Skeletal muscle tissue (tissue), 4 donors: ENCODE data around the gene SELENOT. TPM values are rescaled to one million over a fixed set of nuclear protein-coding genes. Genes with fewer than 3 reads are reported as not detected.
"Not testable (repeated sequence)": the region's sequence is repeated elsewhere in the genome, so short reads cannot be mapped to it uniquely, and the experiment has no call there.

Source experiments
- H3K27ac ChIP-seq: one replicate; pipeline ENCODE4 v1.7.0; 2013; ENCODE audit warnings: mild to moderate bottlenecking, low read depth, low read length, inconsistent platforms
- H3K27me3 ChIP-seq, 3 donors: one replicate each; pipeline ENCODE4 v1.7.0; 2013; ENCODE audit warnings: low read length in 3 of 3; ENCODE audit not compliant: control insufficient read depth in 3 of 3, insufficient read depth in 3 of 3
- H3K36me3 ChIP-seq, 3 donors: one replicate each; pipeline ENCODE4 v1.7.0; 2013; ENCODE audit warnings: low read length in 3 of 3; ENCODE audit not compliant: control insufficient read depth in 3 of 3, insufficient read depth in 3 of 3
- H3K4me1 ChIP-seq, 3 donors: one replicate each; pipeline ENCODE4 v1.7.0; 2013; ENCODE audit warnings: low read length in 3 of 3, mild to moderate bottlenecking in 3 of 3; ENCODE audit not compliant: control insufficient read depth in 3 of 3, insufficient read depth in 3 of 3
- H3K4me3 ChIP-seq, 3 donors: one replicate each; pipeline ENCODE4 v1.7.0; 2013; ENCODE audit warnings: low read length in 3 of 3
- H3K9ac ChIP-seq, 3 donors: one replicate each; pipeline ENCODE4 v1.7.0; 2013; ENCODE audit warnings: low read length in 3 of 3, mild to moderate bottlenecking in 3 of 3, moderate library complexity in 2 of 3, low read depth in 1 of 3
- H3K9me3 ChIP-seq, 3 donors: one replicate each; pipeline ENCODE4 v1.7.0; 2013; ENCODE audit warnings: low read length in 3 of 3; ENCODE audit not compliant: control insufficient read depth in 3 of 3
- total RNA-seq: library from RNA; depleted of rRNA; stranded (reverse); fragments of >200 nt; gene quantifications from one replicate; pipeline ENCODE4 v1.2.3, GENCODE V29; 2014
- donor health status: Osteomylitis.

SELENOT gene
- total RNA-seq, 1 donor from 2014 or later = 16.7 TPM

DNA sequence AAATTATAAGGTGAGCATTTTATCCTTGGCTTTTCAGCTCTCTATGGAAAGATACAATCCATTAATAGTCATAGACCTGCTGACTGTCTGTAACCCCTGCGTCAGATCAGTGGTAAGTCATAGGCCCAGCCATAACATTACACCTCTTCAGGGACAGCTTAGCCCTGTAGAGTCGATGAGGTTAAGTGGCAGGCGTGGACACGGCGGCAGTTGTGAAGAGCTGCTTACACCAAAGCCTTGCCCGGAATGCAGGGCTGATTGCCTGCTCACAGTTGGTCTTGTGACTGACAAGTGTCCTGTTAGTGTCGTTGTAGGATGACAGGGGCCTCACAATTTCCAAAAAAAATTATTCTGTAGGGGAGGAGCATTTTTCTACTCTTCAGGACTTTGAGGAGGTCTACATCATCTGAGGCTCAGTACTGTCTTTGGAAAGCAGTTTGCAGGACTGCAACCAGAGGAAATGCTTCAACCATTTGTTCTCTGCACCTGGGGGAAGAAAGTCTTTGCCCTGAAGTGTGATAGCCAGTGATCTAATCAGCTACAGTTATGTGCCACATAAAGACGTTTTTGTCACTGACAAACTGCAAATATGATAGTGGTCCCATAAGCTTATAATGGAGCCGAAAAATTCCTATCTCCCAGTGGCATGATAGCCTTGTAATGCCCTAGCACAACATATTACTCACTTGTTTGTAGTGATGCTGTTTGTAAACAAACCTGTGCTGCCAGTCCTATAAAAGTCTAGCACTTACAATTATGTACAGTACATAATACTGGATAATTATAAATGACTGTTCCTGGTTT is 14.9 kb upstream of the SELENOT start:
- peaks cover 0 to 5% (median 0%) of the 10 kb centered on the region in 3 donors for H3K4me1 ChIP-seq
- H3K9ac ChIP-seq = no peak overlapping the region
- no peaks in the 10 kb centered on the region for H3K27me3 ChIP-seq
- no peak overlapping the region for H3K27ac ChIP-seq
- no peak overlapping the region for H3K4me3 ChIP-seq
- peaks cover 5 to 22% (median 16%) of the 10 kb centered on the region in 3 donors for H3K36me3 ChIP-seq
- H3K9me3 ChIP-seq = no peaks in the 10 kb centered on the region

DNA sequence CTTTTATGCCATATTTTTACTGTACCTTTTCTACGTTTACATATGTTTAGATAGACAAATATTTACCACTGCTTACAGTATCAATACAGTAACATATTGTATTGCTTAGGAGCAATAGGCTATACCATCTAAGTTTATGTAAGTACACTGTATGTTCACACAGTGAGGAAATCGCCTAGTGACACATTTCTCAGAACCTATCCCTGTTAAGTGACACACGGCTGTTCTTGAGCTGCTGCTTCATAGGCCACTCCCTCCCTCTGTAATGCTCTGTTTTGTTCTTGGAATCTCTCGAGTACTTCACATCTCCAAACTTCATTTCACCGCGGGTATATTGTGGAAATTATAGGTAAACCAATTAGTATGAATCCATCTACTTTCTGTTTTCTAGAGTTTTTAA is 13.4 kb upstream of the SELENOT start:
- H3K9ac ChIP-seq = no peak overlapping the region
- no peak overlapping the region for H3K4me3 ChIP-seq
- H3K9me3 ChIP-seq = no peaks in the 10 kb centered on the region

DNA sequence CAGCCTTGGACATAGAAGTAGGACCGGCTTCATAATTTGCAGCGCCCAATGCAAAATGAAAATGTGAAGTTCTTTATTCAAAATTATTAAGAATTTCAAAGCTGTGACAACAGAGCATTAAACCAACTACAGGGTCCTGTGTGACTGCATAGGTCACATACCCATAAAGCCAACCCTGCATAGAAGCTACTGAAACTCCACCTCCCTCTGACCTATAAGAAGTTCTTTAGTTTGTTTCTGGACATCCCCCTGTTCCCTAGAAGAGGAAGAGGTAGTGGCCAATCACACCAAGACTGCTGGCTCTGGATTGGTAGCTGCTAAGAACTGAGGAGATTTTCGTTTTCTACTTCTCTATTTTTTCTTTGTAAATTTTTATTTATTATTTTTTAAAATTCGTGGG is 9.0 kb upstream of the SELENOT start:
- Histone ChIP-seq H3K4me1 (no peaks in the 10 kb centered on the region), H3K36me3 (no peaks in the 10 kb centered on the region), H3K9ac (no peak overlapping the region), H3K27me3 (no peaks in the 10 kb centered on the region), H3K4me3 (no peak overlapping the region), H3K27ac (no peak overlapping the region), H3K9me3 (no peaks in the 10 kb centered on the region)

More for the DNA sequence above, 13.4 kb upstream of the SELENOT start:
- Histone ChIP-seq H3K27ac (no peak overlapping the region), H3K36me3 (peaks cover 5 to 13% (median 8%) of the 10 kb centered on the region in 3 donors), H3K27me3 (no peaks in the 10 kb centered on the region), H3K4me1 (peaks cover 0 to 5% (median 0%) of the 10 kb centered on the region in 3 donors)

DNA sequence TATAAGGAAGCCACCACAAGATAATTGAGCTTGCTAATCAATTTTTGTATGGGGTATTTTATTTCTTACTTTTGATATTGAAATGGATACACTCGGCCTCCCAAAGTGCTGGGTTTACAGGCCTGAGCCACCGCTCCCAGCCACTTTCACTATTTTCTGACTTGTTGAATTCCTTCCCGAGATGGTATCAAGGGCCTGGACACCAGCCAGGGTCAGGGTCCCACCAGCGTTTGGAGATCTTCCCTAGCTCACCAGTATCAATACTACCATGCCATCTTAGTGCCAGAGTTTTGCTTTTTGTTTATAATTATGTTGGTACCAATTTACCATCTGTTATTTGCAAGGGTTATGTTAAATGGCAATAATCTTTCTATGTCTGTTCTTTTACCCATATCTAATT is 5.5 kb upstream of the SELENOT start:
- no peak overlapping the region for H3K27ac ChIP-seq
- H3K4me3 ChIP-seq = no peak overlapping the region
- no peaks in the 10 kb centered on the region for H3K4me1 ChIP-seq
- no peaks in the 10 kb centered on the region for H3K36me3 ChIP-seq
- no peak overlapping the region for H3K9ac ChIP-seq
- no peaks in the 10 kb centered on the region for H3K27me3 ChIP-seq
- H3K9me3 ChIP-seq = no peaks in the 10 kb centered on the region

DNA sequence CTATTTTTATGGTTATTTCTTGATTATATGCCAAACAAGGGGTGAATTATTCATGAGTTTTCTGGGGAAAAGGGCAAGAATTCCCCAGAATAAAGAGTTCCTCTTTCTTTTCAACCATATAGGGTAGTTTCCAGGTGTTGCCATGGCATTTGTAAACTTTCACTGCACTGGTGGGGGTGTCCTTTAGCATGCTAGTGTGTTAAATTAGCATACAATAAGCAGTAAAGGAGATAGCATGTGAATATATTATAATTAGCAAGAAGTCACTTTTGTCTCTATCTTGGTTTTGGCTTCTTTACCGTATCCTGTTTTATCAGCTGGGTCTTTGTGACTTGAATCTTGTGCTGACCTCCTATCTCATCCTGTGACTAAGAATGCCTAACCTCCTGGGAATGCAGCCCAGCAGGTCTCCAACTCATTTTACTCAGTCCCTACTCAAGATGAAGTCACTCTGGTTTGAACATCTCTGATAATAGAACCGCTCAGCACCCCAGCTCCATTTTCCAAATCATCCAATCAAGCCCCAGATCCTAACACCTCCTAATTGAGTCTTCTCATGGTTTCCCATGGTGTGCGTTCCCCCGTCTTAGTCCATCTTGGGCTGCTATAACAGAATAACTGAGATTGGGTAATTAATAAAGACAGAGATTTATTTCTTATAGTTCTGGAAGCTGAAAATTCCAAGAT is 3.4 kb upstream of the SELENOT start:
- Histone ChIP-seq H3K4me1 (peaks cover 0 to 9% (median under 1%) of the 10 kb centered on the region in 3 donors), H3K4me3 (no peak overlapping the region), H3K27ac (no peak overlapping the region), H3K9me3 (no peaks in the 10 kb centered on the region), H3K36me3 (no peaks in the 10 kb centered on the region), H3K9ac (no peak overlapping the region), H3K27me3 (no peaks in the 10 kb centered on the region)

DNA sequence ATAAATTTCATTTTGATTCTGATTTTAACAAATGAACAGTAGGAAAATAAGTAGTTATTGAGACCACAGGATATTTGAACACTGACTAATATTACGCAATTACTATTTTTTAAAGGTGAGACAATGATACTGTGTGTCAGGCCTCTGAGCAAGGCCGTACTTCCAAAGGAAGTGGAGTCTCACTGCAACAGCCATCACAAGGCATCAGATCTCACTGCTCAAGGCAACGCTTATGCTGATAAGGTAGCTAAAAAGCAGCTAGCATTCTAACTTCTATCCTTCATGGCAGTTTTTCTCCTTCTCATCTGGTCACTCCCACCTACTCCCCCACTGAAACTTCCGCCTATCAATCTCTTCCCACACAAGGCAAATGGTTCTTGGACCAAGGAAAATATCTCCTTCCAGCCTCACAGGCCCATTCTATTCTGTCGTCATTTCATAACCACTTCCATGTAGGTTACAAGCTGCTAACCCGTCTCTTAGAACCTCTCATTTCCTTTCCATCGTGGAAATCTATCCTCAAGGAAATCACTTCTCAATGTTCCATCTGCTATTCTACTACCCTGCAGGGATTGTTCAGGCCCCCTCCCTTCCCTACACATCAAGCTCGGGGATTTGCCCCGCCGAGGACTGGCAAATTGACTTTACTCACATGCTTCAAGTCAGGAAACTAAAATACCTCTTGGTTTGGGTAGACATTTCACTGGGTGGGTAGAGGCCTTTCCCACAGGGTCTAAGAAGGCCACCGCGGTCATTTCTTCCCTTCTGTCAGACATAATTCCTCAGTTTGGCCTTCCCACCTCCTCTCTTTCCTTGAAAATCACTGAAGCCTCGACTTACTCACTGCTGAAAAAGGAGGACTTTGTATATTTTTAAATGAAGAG is 2.2 kb upstream of the SELENOT start:
- H3K27me3 ChIP-seq, H3K9me3 ChIP-seq, H3K36me3 ChIP-seq, H3K9ac ChIP-seq, H3K4me3 ChIP-seq, H3K27ac ChIP-seq: not testable (repeated sequence)
- peaks cover 1 to 11% (median 5%) of the 10 kb centered on the region in 3 donors for H3K4me1 ChIP-seq

DNA sequence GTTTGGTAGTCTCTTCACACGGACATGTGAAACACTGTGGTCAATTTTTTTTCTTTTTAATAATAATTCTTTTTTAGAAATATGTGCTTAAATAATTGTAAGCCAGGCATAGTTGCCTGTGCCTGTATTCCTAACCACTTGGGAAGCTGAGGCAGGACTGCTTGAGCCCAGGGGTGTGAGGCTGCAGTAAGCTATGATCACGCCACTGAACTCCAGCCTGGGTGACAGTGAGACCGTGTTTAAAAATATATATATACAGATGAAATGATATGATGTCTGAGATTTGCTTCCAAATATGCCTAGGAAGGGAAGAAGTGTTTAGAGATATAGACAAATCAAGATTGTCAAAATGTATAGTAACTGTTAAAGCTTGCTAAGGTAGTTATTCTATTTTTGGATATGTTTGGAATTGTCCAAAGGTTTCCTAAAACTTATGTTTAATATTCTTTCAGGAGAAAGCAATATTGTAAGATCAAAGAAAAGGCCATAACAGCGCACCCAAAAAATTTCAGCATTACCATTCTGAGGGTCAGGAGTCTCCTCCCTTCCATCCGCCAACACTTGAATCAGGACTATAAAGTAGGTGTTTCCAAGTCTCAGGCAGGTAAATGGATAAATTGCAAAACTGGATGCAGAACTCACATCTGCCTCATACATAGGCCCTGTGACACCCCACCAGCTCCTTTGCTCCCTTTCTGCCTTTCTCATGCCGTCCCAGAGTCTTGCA is 532 bp upstream of the SELENOT start:
- Histone ChIP-seq H3K9ac (peak overlapping the region; percentile 97 to 99 (median 98)), H3K36me3 (peaks cover 0 to 2% (median 0%) of the 10 kb centered on the region in 3 donors), H3K9me3 (no peaks in the 10 kb centered on the region), H3K27me3 (no peaks in the 10 kb centered on the region), H3K27ac (peak overlapping the region; percentile 92), H3K4me3 (peak overlapping the region; percentile 85 to 100 (median 94)), H3K4me1 (peaks cover 6 to 21% (median 11%) of the 10 kb centered on the region in 3 donors)

DNA sequence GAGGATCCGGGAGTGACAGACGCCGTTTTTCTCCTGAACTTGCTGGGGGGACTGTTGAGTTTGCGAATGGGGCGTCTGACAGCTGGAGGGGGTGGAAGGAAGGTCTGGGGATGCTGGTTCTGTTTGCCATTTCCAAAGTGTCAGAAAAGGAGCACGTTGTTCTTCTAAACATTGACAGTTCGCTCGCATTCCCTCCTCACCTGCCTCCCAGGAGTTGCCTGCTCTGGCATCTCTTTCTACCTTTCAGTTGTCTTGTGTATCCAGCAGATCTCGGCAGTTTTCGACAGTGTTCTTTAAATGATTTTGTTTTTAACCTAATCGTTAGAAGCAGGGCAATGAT is 829 bp downstream of the SELENOT start:
- H3K9ac ChIP-seq = peak overlapping the region; percentile 97 to 99 (median 98)
- peaks cover 6 to 24% (median 13%) of the 10 kb centered on the region in 3 donors for H3K4me1 ChIP-seq
- no peaks in the 10 kb centered on the region for H3K27me3 ChIP-seq
- peak overlapping the region; percentile 85 to 100 (median 94) for H3K4me3 ChIP-seq
- H3K9me3 ChIP-seq = no peaks in the 10 kb centered on the region
- H3K36me3 ChIP-seq = peaks cover 0 to 2% (median 0%) of the 10 kb centered on the region in 3 donors
- peak overlapping the region; percentile 92 for H3K27ac ChIP-seq

DNA sequence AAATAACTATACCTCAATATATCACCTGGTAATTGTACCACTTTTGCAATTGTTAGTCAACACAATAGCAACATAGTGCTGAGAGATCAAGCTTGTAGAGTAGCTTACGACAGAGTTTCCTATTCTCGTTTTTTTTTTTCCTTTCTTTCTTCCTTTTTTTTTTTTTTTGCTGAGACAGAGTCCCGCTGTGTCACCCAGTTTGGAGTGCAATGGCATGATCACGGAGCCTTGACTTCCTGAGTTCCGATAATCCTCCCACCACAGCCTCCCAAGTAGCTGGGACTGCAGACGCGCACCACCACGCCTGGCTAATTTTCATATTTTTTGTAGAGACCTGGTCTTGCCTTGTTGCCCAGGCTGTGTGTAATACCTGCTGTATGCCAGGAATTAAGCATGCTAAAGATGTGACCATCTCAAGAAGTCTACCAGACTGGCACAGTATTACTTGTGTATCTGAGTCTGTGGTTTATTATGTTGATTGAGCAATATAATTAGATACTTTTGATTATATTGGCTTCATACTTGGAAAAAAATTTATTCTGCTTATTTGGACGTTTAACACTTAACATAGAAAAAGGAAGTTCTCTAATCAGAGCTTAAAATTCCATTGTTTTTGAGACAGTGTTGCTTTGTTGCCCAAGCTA is 3.0 kb downstream of the SELENOT start:
- H3K27me3 ChIP-seq = no peaks in the 10 kb centered on the region
- H3K4me3 ChIP-seq = no peak overlapping the region
- H3K27ac ChIP-seq = peak overlapping the region; percentile 41
- peaks cover 0 to 2% (median 0%) of the 10 kb centered on the region in 3 donors for H3K36me3 ChIP-seq
- no peaks in the 10 kb centered on the region for H3K9me3 ChIP-seq
- H3K9ac ChIP-seq = no peak overlapping the region
- H3K4me1 ChIP-seq = peaks cover 6 to 27% (median 18%) of the 10 kb centered on the region in 3 donors
